Naive thymus-derived CD8-positive, alpha-beta T cell (primary cell): ENCODE data around the gene KLF7. TPM values are rescaled to one million over a fixed set of nuclear protein-coding genes. Genes with fewer than 3 reads are reported as not detected.
"Not testable (repeated sequence)": the region's sequence is repeated elsewhere in the genome, so short reads cannot be mapped to it uniquely, and the experiment has no call there.

Experiments used
- ATAC-seq, 2 donors: fragments of 150-1000 bp; cut with Tn5 transposase in 1 of 2; sonication (Bioruptor Pico), chemical (Tn5 transposase) in 1 of 2; 1 replicate in 1 of 2; 2 replicates in 1 of 2; pipeline ENCODE4 v1.10.0; 2021; ENCODE audit warnings: mild to moderate bottlenecking in 2 of 2, moderate library complexity in 2 of 2
- POLR2A ChIA-PET: fragments of 350-600 bp; sonication (Branson Sonifier 250); formaldehyde crosslinking; loops from one replicate; lab custom pipeline; 2021; ENCODE audit warnings: antibody characterized with exemption; lab: Charles Lee
- DNase-seq, 10 donors: peaks; one replicate each; pipeline versions ENCODE4 v3.0.0 to v3.0.0-alpha.2; 2020 to 2022
- H3K27ac Mint-ChIP-seq, 10 donors: one replicate each; pipeline ENCODE4 v1.8.0; 2020 to 2022; ENCODE audit warnings: mild to moderate bottlenecking in 10 of 10, mixed read lengths in 10 of 10, moderate library complexity in 4 of 10, inconsistent platforms in 1 of 10
- H3K27me3 Mint-ChIP-seq, 5 donors: one replicate each; pipeline ENCODE4 v1.8.0; 2021 to 2022; ENCODE audit warnings: mixed read lengths in 5 of 5
- H3K36me3 Mint-ChIP-seq, 3 donors: one replicate each; pipeline ENCODE4 v1.8.0; 2020 to 2022; ENCODE audit warnings: mixed read lengths in 3 of 3, mild to moderate bottlenecking in 2 of 3, inconsistent platforms in 1 of 3
- H3K4me1 Mint-ChIP-seq, 4 donors: one replicate each; pipeline ENCODE4 v1.8.0; 2021 to 2022; ENCODE audit warnings: mixed read lengths in 4 of 4
- H3K4me3 Mint-ChIP-seq, 10 donors: one replicate each; pipeline ENCODE4 v1.8.0; 2020 to 2022; ENCODE audit warnings: mild to moderate bottlenecking in 10 of 10, mixed read lengths in 10 of 10, moderate library complexity in 6 of 10, inconsistent platforms in 1 of 10
- H3K9me3 Mint-ChIP-seq, 9 donors: one replicate each; pipeline ENCODE4 v1.8.0; 2020 to 2022; ENCODE audit warnings: mixed read lengths in 9 of 9, mild to moderate bottlenecking in 3 of 9, inconsistent platforms in 1 of 9, moderate library complexity in 1 of 9
- polyA plus RNA-seq, 3 donors: library from polyadenylated mRNA; unstranded; fragments of 300-500 nt; fragmentation: Illumina TruSeq; gene quantifications; one replicate each; pipeline ENCODE4 v1.2.3, GENCODE V29; 2021
- total RNA-seq, 8 experiments: library from RNA in 2 of 8; stranded (reverse) in 2 of 8; gene quantifications; one replicate each; pipeline ENCODE4 v1.2.3 and lab custom pipeline; 2021 to 2026

Gene KLF7
- total and polyA plus RNA-seq, 5 experiments from 2014 or later: 15.2 to 89.2 (median 29.6) TPM

GRCh38 chr2:207048416-207048815 lies 117.3 kb downstream of the KLF7 start:
- peaks cover 7 to 16% (median 11%) of the 10 kb centered on the region in 4 donors for H3K4me1 Mint-ChIP-seq
- no peaks in the 10 kb centered on the region for H3K36me3 Mint-ChIP-seq
- H3K27me3 Mint-ChIP-seq: no peaks in the 10 kb centered on the region
- no peak for DNase-seq
- POLR2A ChIA-PET: interaction anchor here (0.6 to 1.5 kb wide), 3 partner anchors 93 to 424 kb away, joined by 3 to 8 read pairs (median 4); partner anchors contain the start of gene KLF7
- ATAC-seq: no peak
- H3K4me3 Mint-ChIP-seq: no peak overlapping the region
- no peak overlapping the region for H3K27ac Mint-ChIP-seq
- H3K9me3 Mint-ChIP-seq: peaks cover 0 to 10% (median 0%) of the 10 kb centered on the region in 9 donors

- peak overlapping the region in 5 of 10 donors; percentile 0 to 55 (median 13) for H3K4me3 Mint-ChIP-seq
- H3K27ac Mint-ChIP-seq: peak overlapping the region in 8 of 10 donors; percentile 3 to 82 (median 28)
- POLR2A ChIA-PET: interaction anchor here (1.0 kb wide), 2 partner anchors 96 to 119 kb away, joined by 4 to 5 read pairs; partner anchors contain the start of gene KLF7
- peak; percentile 87 to 98 for ATAC-seq
- H3K4me1 Mint-ChIP-seq: peaks cover 5 to 16% (median 10%) of the 10 kb centered on the region in 4 donors
- DNase-seq: peak in 8 of 10 donors; percentile 1 to 60 (median 32)
- no peaks in the 10 kb centered on the region for H3K36me3 Mint-ChIP-seq
- no peaks in the 10 kb centered on the region for H3K9me3 Mint-ChIP-seq
- peaks cover 0 to 1% (median 0%) of the 10 kb centered on the region in 5 donors for H3K27me3 Mint-ChIP-seq
These were observed 119.0 kb downstream of the KLF7 start for GRCh38 chr2:207046724-207047123.

GRCh38 chr2:207045531-207045930 lies 120.2 kb downstream of the KLF7 start:
- peak overlapping the region in 1 of 10 donors; percentile 7 for H3K4me3 Mint-ChIP-seq
- POLR2A ChIA-PET: interaction anchor here (0.7 kb wide), 1 partner anchor 208 kb away, joined by 3 read pairs; no protein-coding TSS in a partner anchor
- ATAC-seq (no peak), DNase-seq (no peak)
- H3K4me1 Mint-ChIP-seq: peaks cover 5 to 16% (median 10%) of the 10 kb centered on the region in 4 donors
- H3K36me3 Mint-ChIP-seq: no peaks in the 10 kb centered on the region
- no peaks in the 10 kb centered on the region for H3K9me3 Mint-ChIP-seq
- no peak overlapping the region for H3K27ac Mint-ChIP-seq
- H3K27me3 Mint-ChIP-seq: peaks cover 0 to 4% (median under 1%) of the 10 kb centered on the region in 5 donors

DNA sequence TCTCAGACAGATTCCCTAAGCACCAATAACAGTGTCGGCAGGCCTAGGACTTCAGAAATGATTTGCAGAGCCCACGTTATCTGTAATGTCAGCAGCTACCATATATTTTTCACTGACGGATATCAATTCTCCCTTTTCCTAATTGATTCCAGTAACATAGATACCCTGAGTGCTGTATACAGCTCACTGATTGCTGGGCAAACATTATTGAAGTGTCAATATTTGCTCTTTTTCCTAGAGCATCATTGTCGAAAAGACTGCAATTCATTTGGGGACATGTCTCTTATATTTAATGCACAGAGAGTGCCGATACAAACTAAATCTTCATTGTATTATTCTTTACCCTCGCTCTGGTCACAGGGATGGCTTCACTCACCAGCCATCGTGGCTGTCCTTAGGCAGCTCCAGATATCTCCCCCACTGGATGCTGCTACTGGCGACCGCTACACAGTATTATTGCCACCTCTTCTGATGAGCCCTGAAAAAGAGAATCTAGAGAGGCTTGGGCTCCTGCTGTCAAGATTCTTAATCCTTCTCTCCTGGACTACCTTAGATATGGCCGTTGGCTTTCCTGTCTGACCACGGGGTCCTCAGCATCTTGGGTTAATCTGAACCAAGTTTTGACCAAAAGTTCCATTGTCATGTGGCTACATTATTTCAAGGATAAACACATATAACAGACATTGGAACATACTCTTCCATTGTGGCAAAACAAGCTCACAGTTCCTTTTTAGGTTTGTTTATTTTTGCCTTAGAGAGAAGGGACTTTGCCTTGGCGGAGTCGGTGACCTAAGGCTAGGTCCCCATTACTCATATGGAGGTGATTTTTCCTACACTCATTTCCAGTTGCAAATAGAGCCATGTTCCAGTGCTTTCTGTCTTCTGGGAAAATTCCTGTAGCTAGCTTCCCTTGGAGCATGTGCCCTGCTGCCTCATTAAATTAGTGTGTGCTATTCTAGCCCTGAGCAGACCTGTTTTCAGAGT lies 121.1 kb downstream of the KLF7 start:
- H3K4me3 Mint-ChIP-seq: no peak overlapping the region
- ATAC-seq: no peak
- H3K27me3 Mint-ChIP-seq: peaks cover 0 to 7% (median 5%) of the 10 kb centered on the region in 5 donors
- DNase-seq: no peak
- H3K9me3 Mint-ChIP-seq: no peaks in the 10 kb centered on the region
- peaks cover 5 to 16% (median 10%) of the 10 kb centered on the region in 4 donors for H3K4me1 Mint-ChIP-seq
- H3K36me3 Mint-ChIP-seq: no peaks in the 10 kb centered on the region
- H3K27ac Mint-ChIP-seq: peak overlapping the region in 1 of 10 donors; percentile 7
- POLR2A ChIA-PET: no interaction called here

DNA sequence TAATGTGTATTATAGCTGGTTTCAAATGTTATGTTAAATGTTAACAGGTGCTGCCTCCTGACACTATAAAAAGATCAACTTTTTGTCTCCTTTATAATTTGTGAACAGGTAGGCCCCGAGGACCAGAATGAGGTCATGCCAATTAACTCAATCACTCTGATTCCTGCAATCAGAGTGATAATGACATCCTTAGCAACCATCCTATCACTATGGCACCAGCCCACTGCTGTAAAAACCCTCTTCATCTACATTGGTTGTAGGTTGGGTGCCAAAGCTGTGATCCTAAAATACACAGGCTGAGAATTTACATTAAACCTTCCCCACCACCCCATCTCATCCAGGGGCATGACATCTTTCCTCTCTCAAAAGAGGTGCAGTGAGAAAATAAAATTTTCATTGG lies 122.9 kb downstream of the KLF7 start:
- POLR2A ChIA-PET: no interaction called here
- Mint-ChIP-seq H3K36me3 (no peaks in the 10 kb centered on the region), H3K9me3 (no peaks in the 10 kb centered on the region), H3K27ac (no peak overlapping the region), H3K27me3 (peaks cover 0 to 14% (median 6%) of the 10 kb centered on the region in 5 donors), H3K4me3 (no peak overlapping the region), H3K4me1 (peaks cover 5 to 16% (median 10%) of the 10 kb centered on the region in 4 donors)
- ATAC-seq: no peak
- DNase-seq: no peak

GRCh38 chr2:207041786-207042554 lies 123.8 kb downstream of the KLF7 start:
- no peak overlapping the region for H3K4me3 Mint-ChIP-seq
- POLR2A ChIA-PET: no interaction called here
- H3K9me3 Mint-ChIP-seq: no peaks in the 10 kb centered on the region
- no peak for ATAC-seq
- H3K27me3 Mint-ChIP-seq: peaks cover 0 to 14% (median 6%) of the 10 kb centered on the region in 5 donors
- peaks cover 4 to 13% (median 7%) of the 10 kb centered on the region in 4 donors for H3K4me1 Mint-ChIP-seq
- H3K36me3 Mint-ChIP-seq: no peaks in the 10 kb centered on the region
- no peak overlapping the region for H3K27ac Mint-ChIP-seq
- no peak for DNase-seq

DNA sequence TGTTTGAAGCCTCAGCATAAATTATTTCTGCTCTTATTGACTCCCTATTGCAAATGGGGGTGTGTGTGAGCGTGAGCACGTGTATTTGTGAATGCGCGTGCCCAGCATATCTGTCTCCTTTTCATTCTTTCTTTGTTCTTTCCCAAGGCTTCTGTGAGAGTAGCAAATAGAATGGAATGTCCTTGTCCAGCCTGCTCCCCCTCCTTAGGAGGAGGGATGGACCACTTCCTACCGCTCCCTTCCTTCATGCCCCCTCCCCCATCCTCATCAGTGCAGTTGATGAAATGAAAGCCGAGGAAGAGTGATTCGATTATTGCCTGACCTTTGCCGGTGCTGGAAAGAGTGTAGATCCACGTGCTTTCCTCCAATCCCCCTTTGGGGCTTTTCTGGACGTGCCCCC lies 124.5 kb downstream of the KLF7 start:
- Mint-ChIP-seq H3K27ac (no peak overlapping the region), H3K4me3 (no peak overlapping the region), H3K9me3 (no peaks in the 10 kb centered on the region), H3K27me3 (peaks cover 0 to 14% (median 6%) of the 10 kb centered on the region in 5 donors), H3K36me3 (no peaks in the 10 kb centered on the region), H3K4me1 (peaks cover 0 to 6% (median 1%) of the 10 kb centered on the region in 4 donors)
- ATAC-seq: no peak
- POLR2A ChIA-PET: no interaction called here
- no peak for DNase-seq

- Mint-ChIP-seq H3K36me3 (no peaks in the 10 kb centered on the region), H3K27ac (no peak overlapping the region), H3K4me1 (peaks cover 0 to under 1% (median 0%) of the 10 kb centered on the region in 4 donors), H3K9me3 (no peaks in the 10 kb centered on the region), H3K27me3 (peaks cover 0 to 14% (median 6%) of the 10 kb centered on the region in 5 donors), H3K4me3 (no peak overlapping the region)
- POLR2A ChIA-PET: no interaction called here
- ATAC-seq: no peak
- no peak for DNase-seq
These were observed 125.1 kb downstream of the KLF7 start for GRCh38 chr2:207040696-207041095.

- no peak for DNase-seq
These were observed 126.5 kb downstream of the KLF7 start for GRCh38 chr2:207039225-207039624.

DNA sequence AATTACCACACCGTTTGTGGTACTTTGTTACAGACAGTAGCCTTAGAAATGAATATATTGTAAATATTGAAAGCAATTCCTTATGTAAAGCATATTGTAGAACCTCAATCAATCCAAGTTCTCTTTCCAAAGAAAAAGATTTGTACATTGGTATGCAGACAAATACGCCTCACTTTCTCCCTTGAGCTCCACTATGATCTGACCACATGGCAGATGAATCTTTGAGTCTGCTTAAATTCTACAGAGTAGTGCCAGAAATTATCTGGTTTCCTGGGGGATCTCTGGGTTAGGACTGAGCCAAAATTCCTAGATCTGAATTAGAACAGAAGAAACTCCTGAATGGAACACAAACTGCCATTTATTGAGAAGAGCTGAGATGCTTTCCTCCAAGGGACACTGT lies 127.4 kb downstream of the KLF7 start:
- H3K36me3 Mint-ChIP-seq: peaks cover 0 to 8% (median 6%) of the 10 kb centered on the region in 3 donors

More at GRCh38 chr2:207039225-207039624, 126.5 kb downstream of the KLF7 start:
- H3K4me3 Mint-ChIP-seq: no peak overlapping the region
- H3K27ac Mint-ChIP-seq: no peak overlapping the region
- POLR2A ChIA-PET: no interaction called here
- peaks cover 0 to 14% (median 6%) of the 10 kb centered on the region in 5 donors for H3K27me3 Mint-ChIP-seq
- ATAC-seq: no peak
- no peaks in the 10 kb centered on the region for H3K36me3 Mint-ChIP-seq
- H3K4me1 Mint-ChIP-seq: no peaks in the 10 kb centered on the region
- peaks cover 0 to 3% (median 0%) of the 10 kb centered on the region in 9 donors for H3K9me3 Mint-ChIP-seq

GRCh38 chr2:207037896-207038295 lies 127.9 kb downstream of the KLF7 start:
- POLR2A ChIA-PET: no interaction called here

More for the DNA sequence above, 127.4 kb downstream of the KLF7 start:
- Mint-ChIP-seq H3K4me3 (no peak overlapping the region), H3K27me3 (peaks cover 0 to 14% (median 6%) of the 10 kb centered on the region in 5 donors), H3K9me3 (peaks cover 3 to 10% (median 8%) of the 10 kb centered on the region in 9 donors), H3K27ac (no peak overlapping the region), H3K4me1 (no peaks in the 10 kb centered on the region)
- ATAC-seq (no peak), DNase-seq (no peak)
- POLR2A ChIA-PET: no interaction called here

DNA sequence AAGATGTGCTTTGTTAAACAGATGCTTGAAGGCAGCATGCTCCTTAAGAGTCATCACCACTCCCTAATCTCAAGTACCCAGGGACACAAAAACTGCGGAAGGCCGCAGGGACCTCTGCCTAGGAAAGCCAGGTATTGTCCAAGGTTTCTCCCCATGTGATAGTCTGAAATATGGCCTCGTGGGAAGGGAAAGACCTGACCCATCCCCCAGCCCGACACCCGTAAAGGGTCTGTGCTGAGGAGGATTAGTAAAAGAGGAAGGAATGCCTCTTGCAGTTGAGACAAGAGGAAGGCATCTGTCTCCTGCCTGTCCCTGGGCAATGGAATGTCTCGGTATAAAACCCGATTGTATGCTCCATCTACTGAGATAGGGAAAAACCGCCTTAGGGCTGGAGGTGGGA lies 128.7 kb downstream of the KLF7 start:
- Mint-ChIP-seq H3K9me3 (peaks cover 3 to 17% (median 11%) of the 10 kb centered on the region in 9 donors), H3K27me3 (peaks cover 0 to 14% (median 6%) of the 10 kb centered on the region in 5 donors), H3K36me3 (peaks cover 0 to 11% (median 8%) of the 10 kb centered on the region in 3 donors)
- POLR2A ChIA-PET, H3K4me1 Mint-ChIP-seq, H3K4me3 Mint-ChIP-seq, H3K27ac Mint-ChIP-seq, DNase-seq, ATAC-seq: not testable (repeated sequence)

More at GRCh38 chr2:207037896-207038295, 127.9 kb downstream of the KLF7 start:
- Mint-ChIP-seq H3K27me3 (peaks cover 0 to 14% (median 6%) of the 10 kb centered on the region in 5 donors), H3K4me1 (no peaks in the 10 kb centered on the region), H3K9me3 (peaks cover 3 to 14% (median 11%) of the 10 kb centered on the region in 9 donors), H3K27ac (no peak overlapping the region), H3K36me3 (peaks cover 0 to 10% (median 8%) of the 10 kb centered on the region in 3 donors), H3K4me3 (no peak overlapping the region)
- ATAC-seq (no peak), DNase-seq (no peak)
